Aorta (tissue), 5 donors: ENCODE data around the gene WASHC3. TPM values are rescaled to one million over a fixed set of nuclear protein-coding genes. Genes with fewer than 3 reads are reported as not detected.
A peak's percentile ranks its signal among the peaks of the same experiment; 100 is the strongest.

Experiments
- ATAC-seq: fragments of 200-7000 bp; cut with Tn5 transposase; one replicate; pipeline ENCODE4 v1.9.1; 2022; ENCODE audit warnings: moderate library complexity; ENCODE audit not compliant: low FRiP score
- DNase-seq, 2 donors: peaks; one replicate each; pipeline ENCODE4 v3.0.0-alpha.2; 2020
- H3K27ac ChIP-seq, 2 donors: one replicate each; pipeline ENCODE4 v1.5.1; 2013; ENCODE audit warnings: low read length in 2 of 2, mild to moderate bottlenecking in 2 of 2, moderate library complexity in 2 of 2, control low read depth in 1 of 2, inconsistent platforms in 1 of 2, low read depth in 1 of 2
- H3K27me3 ChIP-seq, 2 donors: one replicate each; pipeline ENCODE4 v1.6.1; 2013; ENCODE audit warnings: control low read depth in 1 of 2, low read length in 1 of 2, mild to moderate bottlenecking in 1 of 2, moderate library complexity in 1 of 2; ENCODE audit not compliant: insufficient read depth in 2 of 2, control insufficient read depth in 1 of 2
- H3K36me3 ChIP-seq, 2 donors: one replicate each; pipeline ENCODE4 v1.6.1; 2013; ENCODE audit warnings: control low read depth in 1 of 2, low read length in 1 of 2, mild to moderate bottlenecking in 1 of 2; ENCODE audit not compliant: insufficient read depth in 2 of 2, control insufficient read depth in 1 of 2
- H3K4me1 ChIP-seq, 2 donors: one replicate each; pipeline ENCODE4 v1.6.1; 2013; ENCODE audit warnings: low read length in 2 of 2, control low read depth in 1 of 2, mild to moderate bottlenecking in 1 of 2, moderate library complexity in 1 of 2; ENCODE audit not compliant: insufficient read depth in 2 of 2, control insufficient read depth in 1 of 2
- H3K4me3 ChIP-seq, 2 donors: one replicate each; pipeline ENCODE4 v1.5.1; 2013; ENCODE audit warnings: low read length in 2 of 2, control low read depth in 1 of 2, mild to moderate bottlenecking in 1 of 2
- H3K9me3 ChIP-seq: one replicate; pipeline ENCODE4 v1.6.1; 2013; ENCODE audit warnings: mild to moderate bottlenecking, low read length; ENCODE audit not compliant: control insufficient read depth
- WGBS, 2 donors: extraction: QIAGEN DNeasy Blood & Tissue Kit; methylation state at CpG; one replicate each; pipeline ENCODE4 v1.1.7; 2013; 5-methylcytosine and 5-hydroxymethylcytosine counted together
- intact Hi-C, 2 donors: fragments of 100-400 bp; cut with DNase I; formaldehyde crosslinking; loops; one replicate each; pipeline versions ENCODE4 v1.14.2 to v1.15.0; 2022
- polyA plus RNA-seq, 2 donors: library from polyadenylated mRNA; stranded (reverse); fragments of 200-250 nt; gene quantifications; one replicate each; pipeline ENCODE4 v1.2.3, GENCODE V29; 2013
- total RNA-seq, 2 donors: library from RNA; stranded (reverse); fragmentation: NEBNext Ultra II Directional; extraction: Animal tissue kit (Norgen Biotek cat#: 25700); gene quantifications; one replicate each; pipeline ENCODE4 v1.2.1, GENCODE V29; 2021
- donor health status: healthy with polysubstance abuse.
- donor health status: Bipolar disorder and iron deficiency.
- donor health status: DM: no; HTN: no; CAD: no.
- donor health status: DM: no; HTN: no; CAD: no.
- donor health status: DM: yes; HTN: yes; CAD: no.

Gene WASHC3
- total and polyA plus RNA-seq, 4 donors: 36.9 to 70.7 (median 59.7) TPM

GRCh38 chr12:102054345-102054744 lies 7.4 kb downstream of the WASHC3 start:
- Histone ChIP-seq H3K36me3 (peaks cover 0 to 2% of the 10 kb centered on the region in 2 donors), H3K27ac (no peak overlapping the region), H3K27me3 (no peaks in the 10 kb centered on the region), H3K9me3 (no peaks in the 10 kb centered on the region), H3K4me3 (no peak overlapping the region), H3K4me1 (no peaks in the 10 kb centered on the region)
- DNase-seq: no peak
- no peak for ATAC-seq
- intact Hi-C loops: no loop called here
- WGBS, 2 donors: 97% methylated on average over 4 of the region's 4 CpGs

DNA sequence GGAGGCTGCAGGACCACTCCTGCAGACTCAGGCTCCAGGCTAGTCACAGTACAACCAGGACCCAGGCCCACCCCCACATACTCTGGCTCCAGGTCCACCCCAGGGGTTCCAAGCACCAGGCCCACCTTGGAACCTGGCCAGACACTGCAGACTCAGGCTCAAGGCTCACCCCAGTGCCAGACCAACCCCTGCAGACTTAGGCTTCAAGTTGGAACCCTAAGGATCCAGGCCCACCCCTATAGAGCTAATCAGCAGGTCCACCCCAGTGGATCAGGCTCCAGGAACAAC lies 8.8 kb downstream of the WASHC3 start:
- Histone ChIP-seq H3K4me1 (no peaks in the 10 kb centered on the region), H3K36me3 (peaks cover 2 to 3% of the 10 kb centered on the region in 2 donors), H3K4me3 (no peak overlapping the region), H3K27ac (no peak overlapping the region), H3K27me3 (no peaks in the 10 kb centered on the region), H3K9me3 (no peaks in the 10 kb centered on the region)
- DNase-seq: no peak
- ATAC-seq: no peak
- intact Hi-C loops: no loop called here

- no peaks in the 10 kb centered on the region for H3K4me1 ChIP-seq
- no peak overlapping the region for H3K4me3 ChIP-seq
- intact Hi-C loops: no loop called here
- WGBS, 2 donors: 96 to 97% methylated on average over 4 of the region's 4 CpGs
- no peaks in the 10 kb centered on the region for H3K27me3 ChIP-seq
- no peaks in the 10 kb centered on the region for H3K9me3 ChIP-seq
- ATAC-seq (peak; percentile 33), DNase-seq (peak in 1 of 2 donors; percentile 51)
- peaks cover 2 to 3% of the 10 kb centered on the region in 2 donors for H3K36me3 ChIP-seq
- H3K27ac ChIP-seq: no peak overlapping the region
Measured at GRCh38 chr12:102052192-102053061, 9.4 kb downstream of the WASHC3 start.

DNA sequence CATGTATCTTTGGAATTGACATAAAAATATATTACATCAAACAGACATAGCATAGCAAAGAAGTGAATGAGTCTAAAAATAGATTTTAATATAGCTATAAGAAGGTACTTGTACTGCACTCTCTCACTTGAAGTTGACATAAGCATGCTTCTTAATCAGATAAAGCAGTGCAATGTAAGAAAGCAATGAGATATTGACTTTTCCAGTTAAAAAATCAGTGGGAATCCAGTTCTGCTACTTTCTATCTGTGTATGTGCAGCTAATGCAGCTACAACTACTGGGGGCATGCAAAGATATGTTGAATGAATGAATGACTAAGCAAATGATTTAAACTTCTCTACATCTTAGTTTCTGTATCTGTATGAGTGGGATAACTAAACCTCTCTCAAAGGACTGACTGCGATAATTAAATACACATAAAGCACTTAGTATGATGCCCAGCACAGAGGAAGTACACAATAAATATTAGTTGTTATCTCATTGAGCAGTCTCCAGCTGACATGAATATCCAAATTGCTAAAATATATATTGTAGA lies 10.3 kb downstream of the WASHC3 start:
- Histone ChIP-seq H3K36me3 (peaks cover 2 to 3% of the 10 kb centered on the region in 2 donors), H3K4me3 (no peak overlapping the region), H3K4me1 (no peaks in the 10 kb centered on the region), H3K27ac (no peak overlapping the region), H3K27me3 (no peaks in the 10 kb centered on the region), H3K9me3 (no peaks in the 10 kb centered on the region)
- no peak for DNase-seq
- WGBS, 2 donors: 89 to 90% methylated on average over 1 of the region's 1 CpG
- no peak for ATAC-seq
- intact Hi-C loops: no loop called here

GRCh38 chr12:102050660-102051430 lies 10.9 kb downstream of the WASHC3 start:
- Histone ChIP-seq H3K4me3 (no peak overlapping the region), H3K9me3 (no peaks in the 10 kb centered on the region), H3K27ac (no peak overlapping the region), H3K4me1 (no peaks in the 10 kb centered on the region), H3K27me3 (no peaks in the 10 kb centered on the region), H3K36me3 (peaks cover 2 to 3% of the 10 kb centered on the region in 2 donors)
- intact Hi-C loops: no loop called here
- ATAC-seq: no peak
- WGBS, 2 donors: 19 to 21% methylated on average over 1 of the region's 1 CpG
- DNase-seq: no peak

DNA sequence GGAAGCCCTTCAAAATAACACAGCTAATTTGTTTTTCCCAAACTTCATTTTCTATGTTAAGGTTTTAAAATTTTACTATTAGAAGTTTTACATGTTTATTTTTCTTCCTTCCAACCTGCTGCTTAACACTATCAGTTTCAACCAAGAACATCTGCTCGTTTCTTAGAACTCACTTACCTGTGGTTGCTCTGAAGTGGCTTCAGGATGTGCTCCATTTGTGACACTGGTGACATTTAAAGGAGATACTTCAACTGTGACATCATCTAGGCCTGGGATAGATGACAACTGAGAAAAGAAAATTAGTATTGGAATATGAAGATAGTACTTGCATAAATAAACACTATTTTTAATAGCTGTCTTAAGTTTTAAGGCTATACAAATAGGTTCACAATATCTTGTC lies 17.9 kb downstream of the WASHC3 start:
- Histone ChIP-seq H3K36me3 (no peaks in the 10 kb centered on the region), H3K9me3 (no peaks in the 10 kb centered on the region), H3K27me3 (no peaks in the 10 kb centered on the region), H3K27ac (no peak overlapping the region), H3K4me3 (no peak overlapping the region), H3K4me1 (no peaks in the 10 kb centered on the region)
- no peak for ATAC-seq
- no peak for DNase-seq
- 85 to 91% methylated on average over 1 of the region's 1 CpG for WGBS, 2 donors
- intact Hi-C loops: no loop called here

GRCh38 chr12:102033991-102034745 lies 27.6 kb downstream of the WASHC3 start:
- no peak overlapping the region for H3K27ac ChIP-seq
- DNase-seq (no peak), ATAC-seq (no peak)
- no peak overlapping the region for H3K4me3 ChIP-seq
- WGBS, 2 donors: 57 to 59% methylated on average over 3 of the region's 3 CpGs
- intact Hi-C loops: no loop called here
- no peaks in the 10 kb centered on the region for H3K4me1 ChIP-seq
- H3K36me3 ChIP-seq: no peaks in the 10 kb centered on the region
- no peaks in the 10 kb centered on the region for H3K9me3 ChIP-seq
- H3K27me3 ChIP-seq: no peaks in the 10 kb centered on the region

DNA sequence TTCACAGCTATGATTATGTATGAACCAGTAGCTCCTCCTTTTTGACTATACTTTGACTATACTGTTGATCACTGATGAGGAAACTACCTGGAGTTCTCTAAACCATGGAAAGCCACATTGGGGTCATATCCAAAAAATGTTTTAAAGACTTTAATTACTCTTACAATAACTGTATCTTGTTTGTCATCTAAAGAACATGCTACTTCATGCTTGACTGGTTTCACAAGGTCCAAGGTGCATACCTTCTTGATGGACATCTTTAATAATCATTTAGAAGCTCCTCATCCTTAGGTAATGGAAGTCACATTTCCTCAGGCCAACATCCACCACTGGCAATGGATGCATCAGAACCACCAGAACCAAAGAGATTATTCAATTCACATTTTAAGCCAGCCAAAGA lies 29.9 kb downstream of the WASHC3 start:
- ATAC-seq (no peak), DNase-seq (no peak)
- Histone ChIP-seq H3K36me3 (no peaks in the 10 kb centered on the region), H3K4me3 (no peak overlapping the region), H3K27me3 (no peaks in the 10 kb centered on the region), H3K9me3 (no peaks in the 10 kb centered on the region), H3K4me1 (peaks cover 0 to 1% of the 10 kb centered on the region in 2 donors), H3K27ac (no peak overlapping the region)
- intact Hi-C loops: no loop called here
